GM18858 (cell line): ENCODE results near the gene FAM234A.
"Not testable (repeated sequence)": the region's sequence is repeated elsewhere in the genome, so short reads cannot be mapped to it uniquely, and the experiment has no call there.

Experiments
- ATAC-seq: cut with Tn5 transposase; IDR thresholded peaks from one replicate; pipeline ENCODE4 v1.9.1; 2021; ENCODE audit not compliant: unreplicated experiment

The FAM234A gene

DNA sequence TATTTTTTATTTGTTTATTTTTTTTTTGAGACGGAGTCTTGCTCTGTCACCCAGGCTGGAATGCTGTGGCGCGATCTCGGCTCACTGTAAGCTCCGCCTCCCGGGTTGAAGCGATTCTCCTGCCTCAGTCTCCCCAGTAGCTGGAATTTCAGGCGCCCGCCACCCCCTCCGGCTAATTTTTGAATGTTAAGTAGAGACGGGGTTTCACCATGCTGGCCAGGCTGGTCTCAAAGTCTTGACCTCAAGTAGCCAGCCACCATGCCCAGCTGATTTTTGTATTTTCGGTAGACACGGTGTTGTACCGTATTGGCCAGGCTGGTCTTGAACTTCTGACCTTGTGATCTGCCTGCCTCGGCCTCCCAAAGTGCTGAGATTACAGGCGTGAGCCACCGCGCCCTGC is 4.3 kb upstream of the FAM234A start:
- not testable (repeated sequence) for ATAC-seq

DNA sequence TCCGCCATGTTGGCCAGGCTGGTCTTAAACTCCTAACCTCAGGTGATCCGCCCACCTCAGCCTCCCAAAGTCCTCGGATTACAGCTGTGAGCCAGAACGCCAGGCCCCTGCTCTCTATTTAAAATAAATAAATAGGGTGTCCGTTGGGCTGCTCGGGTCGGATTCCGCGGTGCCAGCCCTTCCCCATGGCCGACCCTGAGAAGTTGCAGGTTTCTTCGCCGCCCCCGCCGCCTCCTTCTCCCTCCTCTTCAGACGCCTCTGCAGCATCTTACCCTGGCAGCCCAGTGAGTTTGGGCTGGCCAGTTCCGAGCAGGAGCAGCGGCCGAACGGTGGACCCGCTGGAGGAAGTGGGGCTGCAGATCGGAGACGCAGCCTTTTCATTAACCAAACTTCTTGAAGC is 3.7 kb upstream of the FAM234A start:
- no peak for ATAC-seq

DNA sequence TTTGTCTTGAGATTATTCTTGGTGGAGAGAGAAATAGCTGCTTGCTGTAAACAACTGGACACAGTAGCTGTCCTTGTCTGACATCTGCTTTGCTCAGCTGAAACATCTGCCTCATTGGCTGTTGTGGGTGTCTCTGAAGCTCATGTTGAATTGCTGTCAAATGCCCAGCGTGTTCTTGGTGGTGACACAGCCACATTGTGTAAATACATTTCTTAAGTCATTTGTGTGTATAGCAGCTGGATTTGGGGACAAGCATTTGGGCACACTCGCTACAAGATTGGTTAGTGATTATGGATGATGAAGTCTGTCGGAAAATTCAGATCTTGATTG is 5.3 kb downstream of the FAM234A start:
- ATAC-seq: no peak

DNA sequence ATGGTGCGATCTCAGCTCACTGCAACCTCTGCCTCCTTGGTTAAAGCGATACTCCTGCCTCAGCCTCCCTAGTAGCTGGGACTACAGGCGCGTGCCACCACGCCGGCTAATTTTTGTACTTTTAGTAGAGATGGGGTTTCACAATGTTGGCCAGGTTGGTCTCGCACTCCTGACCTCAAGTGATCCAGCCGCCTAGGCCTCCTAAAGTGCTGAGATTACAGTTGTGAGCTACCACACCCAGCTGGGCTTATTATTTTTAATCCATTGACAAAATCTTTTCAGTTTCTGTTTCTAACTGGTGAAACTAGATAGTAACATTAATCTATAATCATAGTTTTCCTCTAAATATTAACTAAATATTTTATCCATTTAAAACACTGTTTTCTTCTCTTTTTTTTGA is 5.9 kb downstream of the FAM234A start:
- no peak for ATAC-seq

DNA sequence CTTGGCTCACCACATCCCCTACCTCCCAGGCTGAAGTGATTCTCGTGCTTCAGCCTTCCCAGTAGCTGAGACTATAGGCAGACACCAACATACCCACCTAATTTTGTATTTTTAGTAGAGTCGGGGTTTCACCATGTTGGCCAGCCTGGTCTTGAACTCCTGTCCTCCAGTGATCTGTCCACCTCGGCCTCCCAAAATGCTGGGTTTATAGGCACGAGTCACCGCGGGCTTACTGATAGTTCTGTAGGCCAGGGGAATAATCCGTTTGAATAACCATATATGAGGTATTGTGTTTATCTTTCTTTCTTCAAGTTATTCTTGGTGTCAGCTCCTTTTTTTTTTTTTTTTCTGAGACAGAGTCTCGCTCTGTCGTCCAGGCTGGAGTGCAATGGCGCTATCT is 7.7 kb downstream of the FAM234A start:
- no peak for ATAC-seq

DNA sequence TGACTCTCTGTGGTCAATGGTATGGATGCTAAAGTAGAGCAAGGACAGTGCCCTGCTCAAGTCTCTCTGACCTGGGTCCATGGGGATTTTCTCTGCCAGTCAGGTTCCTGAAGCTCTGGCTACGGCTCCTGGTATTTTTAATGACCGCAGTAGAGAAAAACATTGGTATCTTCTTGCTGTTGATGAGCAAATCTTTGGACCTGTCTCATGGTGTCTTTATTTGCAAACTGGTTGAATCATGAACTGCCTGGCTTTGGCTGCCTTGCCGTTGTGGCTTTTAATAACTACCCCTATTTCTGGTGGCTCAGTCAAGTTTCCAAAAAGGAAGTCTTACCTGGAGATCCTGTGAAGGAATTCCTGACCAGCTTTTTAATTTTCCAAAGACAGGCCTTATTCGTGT is 8.7 kb downstream of the FAM234A start:
- ATAC-seq: no peak

DNA sequence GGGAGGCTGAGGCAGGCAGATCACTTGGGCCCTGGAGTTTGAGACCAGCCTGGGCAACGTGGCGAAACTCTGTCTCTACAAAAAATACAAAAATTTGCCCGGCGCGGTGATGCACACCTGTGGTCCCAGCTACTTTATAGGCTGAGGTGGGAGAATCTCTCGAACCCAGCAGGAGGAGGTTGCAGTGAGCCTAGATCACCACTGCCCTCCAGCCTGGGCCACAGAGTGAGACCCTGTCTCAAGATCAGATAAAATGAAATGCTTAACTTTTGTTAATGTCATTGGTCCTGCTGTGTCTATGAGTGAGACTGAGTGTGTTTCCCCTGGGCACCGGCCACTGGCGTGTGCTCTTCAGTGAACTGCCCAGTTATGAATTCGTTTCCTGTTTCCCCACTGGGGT is 10.5 kb downstream of the FAM234A start:
- ATAC-seq: no peak

DNA sequence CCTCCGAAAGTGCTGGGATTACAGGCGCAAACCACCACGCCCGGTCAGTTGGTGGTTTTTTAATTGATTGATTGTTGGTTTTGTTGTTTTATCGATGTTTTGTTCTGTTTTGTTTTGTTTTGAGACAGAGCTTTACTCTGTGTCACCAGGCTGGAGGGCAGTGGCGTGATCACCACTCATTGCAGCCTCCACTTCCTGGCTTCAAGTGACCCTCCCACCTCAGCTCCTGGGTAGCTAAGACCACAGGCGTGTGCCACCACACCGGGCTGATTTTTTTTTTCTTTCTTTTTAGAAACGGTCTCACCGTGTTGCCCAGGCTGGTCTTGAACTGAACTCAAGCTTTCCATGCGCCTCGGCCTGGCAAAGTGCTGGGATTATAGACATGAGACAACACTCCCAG is 12.4 kb downstream of the FAM234A start:
- no peak for ATAC-seq

DNA sequence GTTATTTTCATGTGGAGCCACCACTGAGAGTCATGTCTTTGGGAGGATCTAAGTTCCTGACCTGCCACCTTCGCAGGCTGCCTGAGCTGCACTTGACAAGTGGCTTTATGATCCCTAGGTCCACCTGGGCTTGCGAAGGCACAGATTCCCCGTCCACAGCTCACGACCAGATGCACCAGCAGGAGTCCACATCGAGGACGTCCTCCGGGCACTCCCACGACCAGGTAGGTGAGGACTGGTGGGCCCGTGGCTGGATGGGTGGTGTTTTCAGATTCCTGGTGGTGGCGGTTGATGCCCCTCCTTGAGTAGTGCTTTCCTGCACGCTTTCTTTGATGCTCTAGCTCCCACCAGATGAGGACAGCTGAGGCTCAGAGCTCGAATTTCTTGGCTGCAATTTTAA is 14.8 kb downstream of the FAM234A start:
- no peak for ATAC-seq

DNA sequence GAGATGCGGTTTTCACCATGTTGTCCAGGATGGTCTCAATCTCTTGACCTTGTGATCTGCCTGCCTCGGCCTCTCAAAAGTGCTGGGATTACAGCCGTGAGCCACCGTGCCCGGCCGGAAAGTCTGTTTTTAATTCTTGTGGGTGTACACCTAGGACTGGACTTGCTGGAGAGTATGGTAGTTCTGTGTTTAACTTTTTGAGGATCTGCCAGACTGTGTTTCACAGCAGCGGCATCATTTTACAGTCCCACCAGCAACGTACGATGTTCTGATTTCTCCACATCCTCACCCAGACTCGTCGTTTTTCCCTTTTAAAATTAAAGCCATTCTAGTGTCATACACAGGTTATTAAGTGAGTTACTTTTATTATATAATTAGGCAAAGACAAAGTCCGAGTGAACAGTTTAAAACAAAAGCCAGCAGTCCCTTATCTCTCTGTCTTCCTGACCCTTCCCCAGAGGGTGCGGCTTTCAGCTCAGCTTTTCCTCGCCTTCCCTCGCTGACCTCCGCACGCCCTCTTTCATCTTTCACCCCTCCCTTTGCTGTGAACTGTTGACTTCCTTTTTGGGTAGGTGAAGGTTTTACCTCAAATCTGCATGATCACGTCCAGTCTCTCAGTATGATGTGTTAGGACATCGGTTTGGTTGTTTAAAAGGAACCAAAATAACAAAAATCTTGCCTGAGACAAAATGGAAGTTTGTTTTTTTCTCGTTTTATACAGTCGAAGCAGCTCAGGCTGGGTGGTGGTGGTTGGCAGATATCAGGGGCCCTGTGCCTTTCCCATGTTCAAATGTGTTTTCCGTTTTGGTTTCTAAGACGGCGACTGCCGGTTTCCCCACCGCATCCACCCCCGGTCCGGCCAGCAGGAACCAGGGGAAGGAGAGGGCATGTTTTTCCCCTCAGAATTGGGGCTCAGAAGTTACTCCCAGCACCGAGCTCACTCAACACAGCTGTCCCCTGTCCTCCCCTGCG is 18.0 kb downstream of the FAM234A start:
- no peak for ATAC-seq

DNA sequence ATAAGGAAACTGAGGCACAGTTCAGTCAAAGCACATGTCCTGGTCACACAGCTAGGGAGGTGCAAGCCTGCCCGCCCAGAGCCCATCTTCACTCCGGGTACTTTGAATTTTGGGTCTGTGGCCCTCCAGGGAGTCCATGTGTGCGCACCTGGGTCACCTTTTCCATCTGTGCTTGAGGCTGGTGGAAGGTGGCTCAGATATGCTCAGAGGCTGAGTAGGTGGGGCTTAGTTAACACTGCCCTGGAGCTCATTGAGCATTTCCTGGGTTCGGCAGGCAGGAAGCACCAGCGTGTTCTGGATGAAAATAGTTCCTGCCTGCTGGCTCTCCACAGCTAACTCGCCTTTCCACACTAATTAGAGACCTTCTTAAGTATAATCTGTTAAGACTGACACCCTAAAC is 19.2 kb downstream of the FAM234A start:
- no peak for ATAC-seq

DNA sequence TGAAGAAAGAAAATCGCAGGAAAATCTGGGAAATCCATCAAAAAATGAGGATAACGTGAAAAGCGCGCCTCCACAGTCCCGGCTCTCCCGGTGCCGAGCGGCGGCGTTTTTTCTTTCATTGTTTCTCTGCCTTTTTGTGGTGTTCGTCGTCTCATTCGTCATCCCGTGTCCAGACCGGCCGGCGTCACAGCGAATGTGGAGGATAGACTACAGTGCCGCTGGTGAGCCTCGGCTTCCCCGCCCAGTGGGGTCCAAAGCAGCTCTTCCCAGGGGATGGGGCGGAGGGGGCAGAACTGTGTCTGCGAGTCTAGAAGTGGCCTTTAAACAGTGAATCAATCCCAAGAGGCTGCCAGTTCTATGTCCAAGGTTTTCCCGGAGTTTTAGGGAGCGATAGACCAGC is 19.8 kb downstream of the FAM234A start:
- no peak for ATAC-seq

DNA sequence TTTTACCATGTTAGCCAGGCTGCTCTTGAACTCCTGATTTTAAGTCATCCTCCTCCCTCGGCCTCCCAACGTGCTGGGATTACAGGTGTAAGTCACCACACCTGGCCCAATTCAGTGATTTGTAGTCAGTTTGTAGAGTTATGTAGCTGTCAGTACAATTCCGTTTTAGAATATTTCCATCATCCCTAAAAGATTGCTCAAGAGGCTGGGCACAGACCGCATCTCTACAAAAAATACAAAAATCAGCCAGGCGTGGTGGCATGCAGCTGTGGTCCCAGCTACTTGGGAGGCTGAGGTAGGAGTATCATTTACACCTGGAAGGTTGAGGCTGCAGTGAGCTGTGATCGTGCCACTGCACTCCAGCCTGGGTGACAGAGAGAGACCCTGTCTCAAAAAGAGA is 20.6 kb downstream of the FAM234A start:
- no peak for ATAC-seq

DNA sequence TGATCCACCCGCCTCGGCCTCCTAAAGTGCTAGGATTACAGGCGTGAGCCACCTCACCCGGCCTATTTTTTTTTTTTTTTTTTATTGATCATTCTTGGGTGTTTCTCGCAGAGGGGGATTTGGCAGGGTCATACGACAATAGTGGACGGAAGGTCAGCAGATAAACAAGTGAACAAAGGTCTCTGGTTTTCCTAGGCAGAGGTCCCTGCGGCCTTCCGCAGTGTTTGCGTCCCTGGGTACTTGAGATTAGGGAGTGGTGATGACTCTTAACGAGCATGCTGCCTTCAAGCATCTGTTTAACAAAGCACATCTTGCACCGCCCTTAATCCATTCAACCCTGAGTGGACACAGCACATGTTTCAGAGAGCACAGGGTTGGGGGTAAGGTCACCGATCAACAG is 23.5 kb downstream of the FAM234A start:
- not testable (repeated sequence) for ATAC-seq

DNA sequence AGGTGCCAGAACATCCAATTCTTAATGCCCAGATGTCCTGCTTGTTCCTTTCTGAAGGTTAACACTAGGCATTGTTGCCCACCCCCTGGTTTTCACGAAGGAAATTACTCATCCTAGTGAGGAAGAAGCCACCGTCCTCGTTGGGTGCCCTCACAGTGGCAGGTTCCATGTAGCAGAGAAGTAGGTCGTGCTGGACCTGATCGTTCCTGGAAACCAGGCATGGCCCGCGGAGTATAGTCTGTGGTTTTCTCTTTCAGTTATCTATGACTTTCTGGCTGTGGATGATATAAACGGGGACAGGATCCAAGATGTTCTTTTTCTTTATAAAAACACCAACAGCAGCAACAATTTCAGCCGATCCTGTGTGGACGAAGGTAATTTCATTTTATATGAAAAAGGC is 24.6 kb downstream of the FAM234A start:
- no peak for ATAC-seq

DNA sequence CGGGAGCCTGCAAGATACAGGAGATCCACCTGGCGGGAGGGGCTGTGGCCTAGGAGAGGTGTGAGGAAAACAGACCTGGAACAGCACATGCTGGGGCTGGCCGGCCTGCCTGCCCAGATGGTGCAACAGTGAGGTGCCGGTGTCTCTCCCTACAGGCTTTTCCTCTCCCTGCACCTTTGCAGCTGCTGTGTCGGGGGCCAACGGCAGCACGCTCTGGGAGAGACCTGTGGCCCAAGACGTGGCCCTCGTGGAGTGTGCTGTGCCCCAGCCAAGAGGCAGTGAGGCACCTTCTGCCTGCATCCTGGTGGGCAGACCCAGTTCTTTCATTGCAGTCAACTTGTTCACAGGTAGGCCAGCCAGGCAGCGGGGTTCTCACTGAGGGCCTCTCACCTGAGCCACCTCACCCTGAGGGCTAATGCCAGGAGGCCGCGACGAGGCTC is 25.2 kb downstream of the FAM234A start:
- no peak for ATAC-seq

DNA sequence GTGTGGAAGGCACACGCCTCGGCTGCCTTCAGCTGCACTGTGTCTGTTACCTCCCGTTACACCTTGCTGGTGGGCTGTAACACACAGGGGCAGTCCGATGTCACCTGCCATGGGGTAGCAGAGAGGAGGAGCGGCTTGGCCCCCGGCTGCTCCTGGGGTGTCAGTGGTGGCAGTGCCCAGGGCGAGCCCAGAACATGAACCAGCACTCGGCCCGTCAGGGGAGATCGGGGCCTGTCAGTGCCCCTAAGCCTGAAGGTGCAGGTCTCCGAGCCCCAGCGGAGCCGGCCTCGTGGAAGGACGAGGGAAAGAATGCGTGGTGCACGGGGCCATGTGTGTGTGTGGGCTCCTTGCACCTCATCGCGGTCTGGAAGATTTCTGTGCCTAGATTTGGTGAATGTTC is 25.7 kb downstream of the FAM234A start:
- ATAC-seq: no peak

DNA sequence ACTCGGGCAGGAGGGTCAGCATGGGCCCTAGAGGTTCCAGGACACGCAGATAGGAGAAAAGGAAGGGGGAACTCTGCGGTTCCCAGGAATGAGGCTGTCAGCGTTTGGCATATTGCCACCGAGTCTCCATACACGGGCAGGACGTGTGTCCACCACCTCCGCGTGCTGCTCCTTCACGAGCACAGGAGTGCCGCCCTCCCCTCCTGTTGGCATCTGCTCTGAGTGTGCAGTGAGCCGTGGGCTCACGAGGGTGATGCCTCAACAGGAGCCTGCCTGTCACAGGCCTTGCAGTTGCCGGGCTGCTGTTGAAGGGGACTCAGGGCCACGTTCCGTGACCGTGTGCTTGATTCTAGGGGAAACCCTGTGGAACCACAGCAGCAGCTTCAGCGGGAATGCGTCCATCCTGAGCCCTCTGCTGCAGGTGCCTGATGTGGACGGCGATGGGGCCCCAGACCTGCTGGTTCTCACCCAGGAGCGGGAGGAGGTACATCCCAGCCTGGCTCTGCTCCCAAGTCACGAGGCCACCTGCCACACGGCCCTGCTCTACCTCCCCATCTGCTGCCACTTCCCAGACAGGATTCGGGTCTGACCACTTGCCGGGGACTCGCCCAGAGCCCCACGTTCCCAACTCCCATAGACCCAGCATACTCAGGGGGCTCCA is 26.5 kb downstream of the FAM234A start:
- ATAC-seq: no peak

DNA sequence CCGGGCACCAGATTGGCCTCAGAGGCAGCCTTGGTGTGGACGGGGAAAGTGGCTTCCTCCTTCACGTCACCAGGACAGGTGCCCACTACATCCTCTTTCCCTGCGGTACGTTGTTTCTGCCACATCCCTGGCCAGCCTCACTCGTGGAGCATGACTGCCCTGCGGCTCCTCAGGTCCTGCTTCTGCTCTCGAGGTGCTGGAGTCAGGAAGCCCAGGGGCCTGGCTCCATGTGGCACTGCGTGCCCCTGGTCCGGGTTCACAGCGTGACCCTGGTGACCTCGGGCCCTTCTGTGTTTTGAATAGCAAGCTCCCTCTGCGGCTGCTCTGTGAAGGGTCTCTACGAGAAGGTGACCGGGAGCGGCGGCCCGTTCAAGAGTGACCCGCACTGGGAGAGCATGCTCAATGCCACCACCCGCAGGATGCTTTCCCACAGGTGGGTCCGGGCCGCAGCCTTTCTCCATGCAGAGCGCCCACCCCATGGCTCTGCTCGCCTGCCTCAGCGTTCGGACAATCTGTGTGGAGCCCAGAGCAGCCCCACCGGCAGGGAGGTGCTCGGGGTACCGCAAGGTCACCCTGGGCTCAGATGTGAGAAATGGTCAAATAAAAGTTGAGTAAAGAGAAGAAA is 27.6 kb downstream of the FAM234A start:
- no peak for ATAC-seq

DNA sequence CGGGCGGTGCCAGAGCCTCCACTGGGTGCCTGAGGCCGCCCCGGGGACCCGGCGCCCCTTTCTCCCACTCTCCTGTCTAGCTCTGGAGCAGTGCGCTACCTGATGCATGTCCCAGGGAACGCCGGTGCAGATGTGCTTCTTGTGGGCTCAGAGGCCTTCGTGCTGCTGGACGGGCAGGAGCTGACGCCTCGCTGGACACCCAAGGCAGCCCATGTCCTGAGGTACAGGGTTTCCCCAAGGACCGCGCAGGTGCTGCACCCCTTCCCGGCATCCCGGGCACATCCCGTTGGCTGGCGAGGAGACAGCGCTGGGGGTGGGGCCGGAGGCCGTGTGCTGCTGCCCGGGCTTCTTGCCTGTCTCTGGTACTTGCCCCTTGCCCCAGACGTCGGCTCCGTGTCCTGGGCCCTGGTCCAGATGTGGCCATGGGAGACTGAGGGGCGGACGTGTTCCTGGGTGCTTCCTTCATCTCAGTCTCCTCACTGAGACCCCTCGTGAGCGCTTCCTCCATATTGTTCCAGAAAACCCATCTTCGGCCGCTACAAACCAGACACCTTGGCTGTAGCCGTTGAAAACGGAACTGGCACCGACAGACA is 28.7 kb downstream of the FAM234A start:
- no peak for ATAC-seq

DNA sequence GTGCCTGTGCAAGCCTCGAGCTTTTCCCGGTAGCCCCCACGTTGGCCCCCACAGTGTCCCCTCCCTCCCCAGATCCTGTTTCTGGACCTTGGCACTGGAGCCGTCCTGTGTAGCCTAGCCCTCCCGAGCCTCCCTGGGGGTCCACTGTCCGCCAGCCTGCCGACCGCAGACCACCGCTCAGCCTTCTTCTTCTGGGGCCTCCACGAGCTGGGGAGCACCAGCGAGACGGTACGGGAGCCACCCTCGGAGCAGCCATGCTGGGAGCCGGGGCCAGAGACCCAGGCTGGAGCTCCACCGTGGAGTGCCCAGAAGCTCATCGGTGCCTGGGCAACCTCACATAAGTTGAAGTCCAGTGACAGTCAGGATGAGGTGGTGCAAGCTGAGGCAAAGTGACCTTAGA is 29.3 kb downstream of the FAM234A start:
- ATAC-seq: no peak
